ENCODE data around the gene PRICKLE3.

The PRICKLE3 gene, protein sequence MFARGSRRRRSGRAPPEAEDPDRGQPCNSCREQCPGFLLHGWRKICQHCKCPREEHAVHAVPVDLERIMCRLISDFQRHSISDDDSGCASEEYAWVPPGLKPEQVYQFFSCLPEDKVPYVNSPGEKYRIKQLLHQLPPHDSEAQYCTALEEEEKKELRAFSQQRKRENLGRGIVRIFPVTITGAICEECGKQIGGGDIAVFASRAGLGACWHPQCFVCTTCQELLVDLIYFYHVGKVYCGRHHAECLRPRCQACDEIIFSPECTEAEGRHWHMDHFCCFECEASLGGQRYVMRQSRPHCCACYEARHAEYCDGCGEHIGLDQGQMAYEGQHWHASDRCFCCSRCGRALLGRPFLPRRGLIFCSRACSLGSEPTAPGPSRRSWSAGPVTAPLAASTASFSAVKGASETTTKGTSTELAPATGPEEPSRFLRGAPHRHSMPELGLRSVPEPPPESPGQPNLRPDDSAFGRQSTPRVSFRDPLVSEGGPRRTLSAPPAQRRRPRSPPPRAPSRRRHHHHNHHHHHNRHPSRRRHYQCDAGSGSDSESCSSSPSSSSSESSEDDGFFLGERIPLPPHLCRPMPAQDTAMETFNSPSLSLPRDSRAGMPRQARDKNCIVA

DNA sequence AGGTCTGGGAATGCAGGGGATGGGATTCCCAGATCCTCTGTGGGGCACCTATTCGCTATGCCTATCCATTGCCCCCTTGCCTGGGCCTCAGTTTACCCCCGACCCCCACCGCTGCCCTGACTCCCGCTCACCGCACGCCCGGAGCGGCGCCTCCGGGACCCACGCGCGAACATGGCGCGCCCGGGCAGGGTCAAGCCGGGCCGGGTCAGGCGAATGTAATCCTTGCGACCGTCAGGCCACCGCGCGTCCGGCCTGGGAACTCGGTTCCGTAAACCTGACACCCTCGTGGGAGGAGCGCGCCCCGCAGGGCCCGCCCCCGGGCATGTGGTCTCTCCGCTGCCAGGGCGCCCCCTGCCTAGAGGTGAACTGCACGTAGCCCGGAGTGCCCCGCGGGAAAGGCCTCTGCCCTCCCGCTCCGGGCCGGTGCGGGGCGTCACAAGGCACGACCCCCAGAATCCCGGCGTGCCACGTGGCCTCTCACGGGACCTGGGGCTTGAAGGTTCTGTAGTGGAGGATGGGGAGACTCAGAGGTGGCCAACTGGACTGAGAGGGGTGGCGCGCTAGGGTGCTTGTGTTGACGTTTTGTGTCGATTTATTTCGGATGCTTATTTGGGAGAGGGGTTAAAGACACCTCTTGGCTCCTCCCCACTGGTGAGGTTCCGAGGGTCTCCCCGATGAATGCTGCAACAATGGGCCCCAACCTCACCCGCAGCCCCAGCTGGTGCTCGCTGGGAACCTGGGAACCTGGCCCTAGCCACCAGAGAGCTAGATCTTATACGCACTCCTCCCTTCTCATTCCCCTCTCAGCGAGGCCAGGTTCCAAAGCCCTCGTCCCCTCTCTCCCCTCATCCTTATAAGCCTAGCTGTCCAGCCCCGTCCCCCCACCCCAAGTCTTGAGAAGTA, at the start of gene PRICKLE3:
Gene PRICKLE3 (minus strand): TSS at position 249 of the 903 bp plus-strand sequence. CDS start 76 bp downstream, at position 173.
- peak within 1 kb of the TSS; percentile 80 for H3K27ac ChIP-seq
- TF ChIP-seq, protein P1, sequence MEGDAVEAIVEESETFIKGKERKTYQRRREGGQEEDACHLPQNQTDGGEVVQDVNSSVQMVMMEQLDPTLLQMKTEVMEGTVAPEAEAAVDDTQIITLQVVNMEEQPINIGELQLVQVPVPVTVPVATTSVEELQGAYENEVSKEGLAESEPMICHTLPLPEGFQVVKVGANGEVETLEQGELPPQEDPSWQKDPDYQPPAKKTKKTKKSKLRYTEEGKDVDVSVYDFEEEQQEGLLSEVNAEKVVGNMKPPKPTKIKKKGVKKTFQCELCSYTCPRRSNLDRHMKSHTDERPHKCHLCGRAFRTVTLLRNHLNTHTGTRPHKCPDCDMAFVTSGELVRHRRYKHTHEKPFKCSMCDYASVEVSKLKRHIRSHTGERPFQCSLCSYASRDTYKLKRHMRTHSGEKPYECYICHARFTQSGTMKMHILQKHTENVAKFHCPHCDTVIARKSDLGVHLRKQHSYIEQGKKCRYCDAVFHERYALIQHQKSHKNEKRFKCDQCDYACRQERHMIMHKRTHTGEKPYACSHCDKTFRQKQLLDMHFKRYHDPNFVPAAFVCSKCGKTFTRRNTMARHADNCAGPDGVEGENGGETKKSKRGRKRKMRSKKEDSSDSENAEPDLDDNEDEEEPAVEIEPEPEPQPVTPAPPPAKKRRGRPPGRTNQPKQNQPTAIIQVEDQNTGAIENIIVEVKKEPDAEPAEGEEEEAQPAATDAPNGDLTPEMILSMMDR (IDR thresholded peaks at IDR 0.05), result peak; percentile 59
- TF ChIP-seq ZFX (IDR thresholded peaks at IDR 0.05; ENCODE audit: borderline replicate concordance), result no peak

DNA sequence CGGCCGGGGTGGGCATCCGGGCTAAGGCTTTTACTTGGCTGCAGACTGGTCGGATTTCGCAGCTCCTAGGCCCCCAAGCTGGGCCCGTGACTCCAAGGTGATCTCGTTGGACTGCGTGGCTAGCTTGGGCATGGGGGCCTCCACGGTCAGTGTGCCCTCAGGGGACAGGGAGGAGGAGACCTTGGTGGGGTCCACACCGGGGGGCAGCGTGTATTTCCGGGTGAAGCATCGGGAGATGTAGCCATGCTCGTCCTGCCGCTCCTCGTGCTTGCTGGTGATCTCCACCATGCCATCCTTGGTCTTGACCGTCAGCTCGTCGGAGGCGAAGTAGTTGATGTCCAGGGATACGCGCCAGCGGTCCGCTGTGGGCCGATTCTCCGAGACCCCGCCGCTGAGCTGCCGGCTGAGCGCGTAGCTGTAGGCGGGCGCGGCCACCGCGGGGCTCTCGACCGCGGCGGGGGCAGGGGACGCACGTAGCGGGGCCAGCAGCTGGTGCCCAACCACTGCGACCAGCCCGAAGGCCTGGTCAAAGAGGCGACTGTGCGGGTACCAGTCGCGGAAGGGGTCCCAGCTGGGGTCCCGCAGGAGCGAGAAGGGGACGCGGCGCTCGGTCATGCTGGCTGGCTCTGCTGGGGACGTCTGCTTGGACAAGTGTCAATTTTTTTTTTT, 47.8 kb upstream of the PRICKLE3 start:
- TF ChIP-seq ZFX (IDR thresholded peaks at IDR 0.05; ENCODE audit: borderline replicate concordance), result no peak
- no peak overlapping the region for H3K27ac ChIP-seq

DNA sequence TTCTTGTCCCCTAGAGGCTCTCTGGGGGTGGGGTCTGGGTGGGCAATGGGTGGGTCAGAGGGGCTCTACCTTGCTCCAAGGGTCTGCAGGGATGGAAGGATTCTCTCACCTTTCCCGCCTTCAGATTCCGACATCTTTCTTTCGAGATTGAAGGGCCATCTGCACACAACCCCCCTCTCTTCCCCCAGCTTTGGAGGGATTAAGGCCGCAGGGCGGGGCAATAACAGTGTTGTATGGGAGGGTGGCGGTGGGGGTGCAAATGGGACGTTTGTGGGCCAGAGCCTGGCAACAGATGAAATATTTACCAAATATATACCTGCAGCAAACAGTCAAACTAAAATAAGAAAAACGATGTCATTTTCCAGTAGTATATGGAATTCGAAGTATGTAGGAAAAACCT, 47.0 kb upstream of the PRICKLE3 start, which contains the start of gene CACNA1F:
Gene CACNA1F (minus strand): TSS at position 165 of the 400 bp plus-strand sequence. CDS start 31 bp downstream, at position 134.
- TF ChIP-seq ZFX (IDR thresholded peaks at IDR 0.05; ENCODE audit: borderline replicate concordance), result no peak
- TF ChIP-seq, protein P1 (IDR thresholded peaks at IDR 0.05), result no peak
- H3K27ac ChIP-seq, result no peak within 1 kb of the TSS

DNA sequence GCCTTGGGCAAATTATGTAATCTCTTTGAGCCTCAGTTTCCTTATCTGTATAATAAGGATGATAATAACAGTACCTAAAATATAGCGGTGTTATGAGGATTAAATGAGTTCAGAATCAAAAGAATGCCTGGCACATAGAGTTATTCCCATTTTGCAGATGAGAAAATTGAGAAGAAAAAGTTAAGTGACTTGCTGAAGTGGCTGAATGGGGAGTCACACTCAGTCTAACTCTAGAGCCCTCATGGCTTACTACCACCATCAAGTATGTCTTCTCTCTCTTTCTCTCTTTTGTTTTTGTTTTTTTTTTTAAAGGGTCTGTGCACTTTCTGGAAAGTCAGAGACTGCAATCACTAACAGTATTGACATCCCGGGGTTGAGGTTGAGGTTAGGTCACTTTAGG, 46.4 kb upstream of the PRICKLE3 start:
- H3K27ac ChIP-seq, result no peak overlapping the region
- no peak for TF ChIP-seq ZFX (IDR thresholded peaks at IDR 0.05; ENCODE audit: borderline replicate concordance)
- TF ChIP-seq, protein P1 (IDR thresholded peaks at IDR 0.05), result no peak

DNA sequence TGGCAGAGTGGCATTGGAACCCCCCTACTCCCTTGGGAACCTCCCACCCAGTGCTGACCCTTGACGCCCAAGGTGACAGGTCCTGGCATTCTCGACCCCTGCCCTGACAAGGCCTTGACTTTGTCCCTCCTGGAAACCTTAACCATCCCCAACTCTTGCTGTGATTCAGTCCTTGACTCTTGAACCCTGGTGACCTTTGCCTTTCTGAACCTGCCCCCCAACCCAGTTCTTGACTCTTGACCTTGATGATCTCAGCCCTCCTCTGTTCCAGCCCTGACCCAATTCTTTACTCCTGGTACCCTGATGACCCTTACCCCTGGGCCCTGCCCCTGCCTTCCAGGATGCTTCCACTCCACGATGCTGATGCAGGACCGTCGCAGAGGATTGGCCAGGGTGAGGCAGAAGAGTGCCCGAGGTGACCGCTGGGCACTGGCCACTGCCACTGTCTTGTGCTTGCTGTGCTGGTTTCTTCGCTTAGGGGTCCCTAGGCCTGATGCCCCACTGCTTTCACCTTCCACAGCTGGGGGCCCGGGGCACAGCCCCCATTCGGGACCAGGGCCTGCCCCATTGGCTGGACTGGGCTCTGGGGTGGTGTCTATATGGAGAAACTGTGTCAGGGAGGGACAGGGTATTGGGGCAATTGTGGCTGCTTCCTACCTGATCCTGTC, 45.3 kb upstream of the PRICKLE3 start:
- H3K27ac ChIP-seq, result no peak overlapping the region
- TF ChIP-seq ZFX (IDR thresholded peaks at IDR 0.05; ENCODE audit: borderline replicate concordance), result no peak
- TF ChIP-seq, protein P1 (IDR thresholded peaks at IDR 0.05), result no peak

DNA sequence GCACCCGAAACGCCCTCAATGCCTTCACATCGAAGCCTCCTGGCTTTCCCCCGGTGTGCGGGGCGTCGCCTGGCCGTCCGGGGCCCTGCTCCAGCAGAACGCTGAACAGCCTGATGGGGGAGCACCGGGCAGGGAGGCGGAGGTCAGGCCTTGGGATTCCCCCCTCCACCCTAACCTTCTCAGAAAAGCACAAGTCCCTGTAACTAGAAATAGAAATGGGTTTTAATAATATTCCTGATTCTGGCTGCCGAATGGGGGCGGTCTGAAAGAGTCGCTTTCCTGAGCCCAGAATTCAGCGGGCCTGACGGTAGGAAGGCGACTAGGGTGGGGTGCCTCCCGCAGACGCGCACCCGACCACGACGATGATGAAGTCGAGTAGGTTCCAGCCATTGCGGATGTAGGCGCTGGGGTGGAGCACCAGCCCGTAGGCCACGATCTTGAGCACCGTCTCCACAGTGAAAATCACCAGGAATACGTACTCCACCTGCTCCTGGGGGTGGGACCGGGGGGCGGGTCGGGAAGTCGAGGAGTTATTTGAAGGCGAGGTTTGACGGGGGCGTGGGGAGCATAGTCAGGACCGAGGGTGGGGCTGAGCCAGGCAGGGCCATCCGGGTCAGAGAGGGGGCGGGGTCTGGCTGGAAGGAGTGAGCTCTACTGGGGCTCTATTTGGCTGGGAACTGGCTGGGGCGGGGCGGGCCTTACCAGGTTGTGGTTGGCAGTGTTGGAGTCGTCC, 44.5 kb upstream of the PRICKLE3 start:
- H3K27ac ChIP-seq, result peak overlapping the region; percentile 61
- no peak for TF ChIP-seq ZFX (IDR thresholded peaks at IDR 0.05; ENCODE audit: borderline replicate concordance)
- TF ChIP-seq, protein P1 (IDR thresholded peaks at IDR 0.05), result 0 out of 2 replicates have a peak, but pooled peaks have one; percentile 7
